GM12873 (cell line): ENCODE data around the gene NACC2.

ENCODE experiments used
- CTCF ChIP-seq: IDR thresholded peaks from 2 replicates; pipeline ENCODE4 v1.5.1; 2012; ENCODE audit warnings: low read depth, mild to moderate bottlenecking, moderate library complexity, low read length, control low read depth; ENCODE audit not compliant: insufficient read depth; ENCODE audit errors: missing control alignments

NACC2 gene

GRCh38 chr9:136016572-136017288 lies 78.4 kb downstream of the NACC2 start:
- TF ChIP-seq CTCF = no peak

GRCh38 chr9:136015656-136016571 lies 79.2 kb downstream of the NACC2 start:
- TF ChIP-seq CTCF = no peak

GRCh38 chr9:136014924-136015633 lies 80.0 kb downstream of the NACC2 start:
- no peak for TF ChIP-seq CTCF

GRCh38 chr9:136014147-136014923 lies 80.8 kb downstream of the NACC2 start:
- no peak for TF ChIP-seq CTCF

- TF ChIP-seq CTCF = no peak
These were observed 81.5 kb downstream of the NACC2 start for GRCh38 chr9:136013524-136014034.

- TF ChIP-seq CTCF = no peak
These were observed 82.0 kb downstream of the NACC2 start for GRCh38 chr9:136013116-136013515.
